ENCODE results near the gene PFKFB1.

GRCh38 chrX:54964766-54965497, 29.1 kb downstream of the PFKFB1 start:
- TF ChIP-seq CTCF (IDR thresholded peaks at IDR 0.05) = no peak
- TF ChIP-seq, protein P1, sequence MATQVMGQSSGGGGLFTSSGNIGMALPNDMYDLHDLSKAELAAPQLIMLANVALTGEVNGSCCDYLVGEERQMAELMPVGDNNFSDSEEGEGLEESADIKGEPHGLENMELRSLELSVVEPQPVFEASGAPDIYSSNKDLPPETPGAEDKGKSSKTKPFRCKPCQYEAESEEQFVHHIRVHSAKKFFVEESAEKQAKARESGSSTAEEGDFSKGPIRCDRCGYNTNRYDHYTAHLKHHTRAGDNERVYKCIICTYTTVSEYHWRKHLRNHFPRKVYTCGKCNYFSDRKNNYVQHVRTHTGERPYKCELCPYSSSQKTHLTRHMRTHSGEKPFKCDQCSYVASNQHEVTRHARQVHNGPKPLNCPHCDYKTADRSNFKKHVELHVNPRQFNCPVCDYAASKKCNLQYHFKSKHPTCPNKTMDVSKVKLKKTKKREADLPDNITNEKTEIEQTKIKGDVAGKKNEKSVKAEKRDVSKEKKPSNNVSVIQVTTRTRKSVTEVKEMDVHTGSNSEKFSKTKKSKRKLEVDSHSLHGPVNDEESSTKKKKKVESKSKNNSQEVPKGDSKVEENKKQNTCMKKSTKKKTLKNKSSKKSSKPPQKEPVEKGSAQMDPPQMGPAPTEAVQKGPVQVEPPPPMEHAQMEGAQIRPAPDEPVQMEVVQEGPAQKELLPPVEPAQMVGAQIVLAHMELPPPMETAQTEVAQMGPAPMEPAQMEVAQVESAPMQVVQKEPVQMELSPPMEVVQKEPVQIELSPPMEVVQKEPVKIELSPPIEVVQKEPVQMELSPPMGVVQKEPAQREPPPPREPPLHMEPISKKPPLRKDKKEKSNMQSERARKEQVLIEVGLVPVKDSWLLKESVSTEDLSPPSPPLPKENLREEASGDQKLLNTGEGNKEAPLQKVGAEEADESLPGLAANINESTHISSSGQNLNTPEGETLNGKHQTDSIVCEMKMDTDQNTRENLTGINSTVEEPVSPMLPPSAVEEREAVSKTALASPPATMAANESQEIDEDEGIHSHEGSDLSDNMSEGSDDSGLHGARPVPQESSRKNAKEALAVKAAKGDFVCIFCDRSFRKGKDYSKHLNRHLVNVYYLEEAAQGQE (IDR thresholded peaks at IDR 0.05; ENCODE audit: insufficient read depth in 1 of 2, low read depth in 2 of 2, low read length in 1 of 2) = no peak

All from Panc1 (cell line).